Hematopoietic multipotent progenitor cell (in vitro differentiated cells): ENCODE measurements around the gene USP6NL. TPM values are rescaled to one million over a fixed set of nuclear protein-coding genes. Genes with fewer than 3 reads are reported as not detected.
A peak's percentile ranks its signal among the peaks of the same experiment; 100 is the strongest.

ENCODE experiments used
- DNase-seq, 3 donors: peaks; one replicate each; pipeline ENCODE4 v3.0.0-alpha.2; 2011 to 2015; ENCODE audit warnings: low read depth in 2 of 3, low spot score in 2 of 3
- total RNA-seq: library from RNA; depleted of rRNA; stranded (reverse); fragments of >200 nt; gene quantifications from one replicate; pipeline ENCODE4 v1.2.3, GENCODE V29; 2012

USP6NL gene
- total RNA-seq, 1 donor = 18.9 TPM

- DNase-seq = peak in 1 of 3 donors; percentile 50
These were observed 128.0 kb downstream of the USP6NL start for GRCh38 chr10:11483201-11484148.

- DNase-seq = no peak
These were observed 129.1 kb downstream of the USP6NL start for GRCh38 chr10:11482306-11482705.

GRCh38 chr10:11480687-11481086, 130.8 kb downstream of the USP6NL start:
- DNase-seq = no peak

- DNase-seq = no peak
These were observed 132.2 kb downstream of the USP6NL start for GRCh38 chr10:11479300-11479699.

- DNase-seq = no peak
These were observed 132.6 kb downstream of the USP6NL start for GRCh38 chr10:11478807-11479206.

GRCh38 chr10:11475831-11476434, 135.5 kb downstream of the USP6NL start:
- DNase-seq = no peak

- DNase-seq = no peak
These were observed 138.2 kb downstream of the USP6NL start for GRCh38 chr10:11473128-11473760.

- peak; percentile 50 to 77 (median 57) for DNase-seq
These were observed 139.2 kb downstream of the USP6NL start for GRCh38 chr10:11472158-11472753.

GRCh38 chr10:11469575-11470391, 141.7 kb downstream of the USP6NL start:
- DNase-seq = no peak

- peak in 1 of 3 donors; percentile 59 for DNase-seq
These were observed 143.2 kb downstream of the USP6NL start for GRCh38 chr10:11468126-11468742.

- DNase-seq = no peak
These were observed 146.0 kb downstream of the USP6NL start for GRCh38 chr10:11465406-11465805.

GRCh38 chr10:11463111-11463510, 148.3 kb downstream of the USP6NL start:
- no peak for DNase-seq

- no peak for DNase-seq
These were observed 149.4 kb downstream of the USP6NL start for GRCh38 chr10:11462071-11462470.

- DNase-seq = no peak
These were observed 154.1 kb downstream of the USP6NL start for GRCh38 chr10:11457336-11457735.

- no peak for DNase-seq
These were observed 156.4 kb downstream of the USP6NL start for GRCh38 chr10:11454958-11455566.

- DNase-seq = no peak
These were observed 157.3 kb downstream of the USP6NL start for GRCh38 chr10:11454160-11454559.

GRCh38 chr10:11451640-11452260, 159.7 kb downstream of the USP6NL start:
- no peak for DNase-seq

GRCh38 chr10:11450427-11450826, 161.0 kb downstream of the USP6NL start:
- peak in 2 of 3 donors; percentile 67 to 78 for DNase-seq

GRCh38 chr10:11449761-11450160, 161.7 kb downstream of the USP6NL start:
- DNase-seq = no peak
